Pulmonary artery endothelial cell (primary cell): ENCODE measurements around the gene JAZF1. TPM values are rescaled to one million over a fixed set of nuclear protein-coding genes. Genes with fewer than 3 reads are reported as not detected.

ENCODE experiments used
- DNase-seq: peaks from one replicate; pipeline ENCODE4 v3.0.0-alpha.2; 2011; ENCODE audit warnings: low read depth, low spot score
- total RNA-seq: library from RNA; depleted of rRNA; stranded (reverse); fragments of >200 nt; gene quantifications from 2 replicates; pipeline ENCODE4 v1.2.3, GENCODE V29; 2014

Gene JAZF1
- total RNA-seq, 1 donor from 2014 or later, result 5.5 TPM

GRCh38 chr7:27842094-27842692, 338.4 kb downstream of the JAZF1 start:
- DNase-seq, result no peak

- DNase-seq, result no peak
Measured at GRCh38 chr7:27840760-27841364, 339.7 kb downstream of the JAZF1 start.

GRCh38 chr7:27840313-27840712, 340.3 kb downstream of the JAZF1 start:
- DNase-seq, result no peak

GRCh38 chr7:27839099-27839498, 341.5 kb downstream of the JAZF1 start:
- no peak for DNase-seq

- DNase-seq, result no peak
Measured at GRCh38 chr7:27836536-27836935, 344.1 kb downstream of the JAZF1 start.

- peak; percentile 20 for DNase-seq
Measured at GRCh38 chr7:27835376-27835775, 345.2 kb downstream of the JAZF1 start.

GRCh38 chr7:27834179-27834921, 346.2 kb downstream of the JAZF1 start:
- DNase-seq, result no peak

GRCh38 chr7:27826357-27826756, 354.2 kb downstream of the JAZF1 start:
- no peak for DNase-seq

- no peak for DNase-seq
Measured at GRCh38 chr7:27825891-27826290, 354.7 kb downstream of the JAZF1 start.

- no peak for DNase-seq
Measured at GRCh38 chr7:27822245-27822644, 358.4 kb downstream of the JAZF1 start.

GRCh38 chr7:27812706-27813105, 367.9 kb downstream of the JAZF1 start:
- no peak for DNase-seq

GRCh38 chr7:27810186-27810585, 370.4 kb downstream of the JAZF1 start:
- DNase-seq, result no peak

GRCh38 chr7:27808626-27809025, 372.0 kb downstream of the JAZF1 start:
- DNase-seq, result no peak

GRCh38 chr7:27804139-27804538, 376.5 kb downstream of the JAZF1 start:
- no peak for DNase-seq

- no peak for DNase-seq
Measured at GRCh38 chr7:27802999-27803398, 377.6 kb downstream of the JAZF1 start.

- no peak for DNase-seq
Measured at GRCh38 chr7:27799212-27799611, 381.4 kb downstream of the JAZF1 start.

GRCh38 chr7:27795977-27796376, 384.6 kb downstream of the JAZF1 start:
- no peak for DNase-seq

GRCh38 chr7:27793780-27794179, 386.8 kb downstream of the JAZF1 start:
- no peak for DNase-seq

- no peak for DNase-seq
Measured at GRCh38 chr7:27788437-27788836, 392.2 kb downstream of the JAZF1 start.

- peak; percentile 5 for DNase-seq
Measured at GRCh38 chr7:27784399-27785053, 396.1 kb downstream of the JAZF1 start.

GRCh38 chr7:27782849-27783248, 397.7 kb downstream of the JAZF1 start:
- no peak for DNase-seq

GRCh38 chr7:27781188-27781587, 399.4 kb downstream of the JAZF1 start:
- no peak for DNase-seq
